OCI-LY3 (cell line): ENCODE data around the gene CMAS.

Experiments
- EZH2phosphoT487 ChIP-seq: fragments of 200-600 bp; shearing (Covaris generic); IDR thresholded peaks from 2 replicates; pipeline ENCODE4 v1.6.1; 2018; ENCODE audit warnings: antibody characterized with exemption, mixed run types, low read depth
- TF ChIP-seq, protein P1 (sequence below): fragments of 200-600, 300-600 bp; sonication (generic); IDR thresholded peaks from 2 replicates; pipeline ENCODE4 v1.5.1; 2014; ENCODE audit warnings: antibody characterized with exemption, low read length, low read depth

DNA sequence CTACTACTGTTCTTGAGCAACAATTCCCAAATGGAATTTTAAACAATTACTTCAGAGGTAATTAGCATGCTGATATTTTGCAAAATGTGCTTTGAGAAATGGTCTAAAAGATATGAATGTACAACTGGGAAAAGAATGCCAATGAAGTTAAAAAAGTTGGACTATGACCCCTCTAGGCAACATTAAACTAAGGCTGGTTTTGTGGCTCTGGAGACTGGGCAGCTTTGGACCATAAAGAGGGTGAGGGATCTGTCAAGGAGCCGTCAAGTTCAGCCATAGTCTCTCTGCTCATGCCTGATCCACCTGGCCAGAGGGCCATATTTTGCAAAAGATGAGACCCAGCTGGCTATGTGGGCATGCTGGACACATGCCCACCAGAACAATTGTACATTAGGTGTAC is 38.8 kb downstream of the CMAS start:
- TF ChIP-seq, protein P1, sequence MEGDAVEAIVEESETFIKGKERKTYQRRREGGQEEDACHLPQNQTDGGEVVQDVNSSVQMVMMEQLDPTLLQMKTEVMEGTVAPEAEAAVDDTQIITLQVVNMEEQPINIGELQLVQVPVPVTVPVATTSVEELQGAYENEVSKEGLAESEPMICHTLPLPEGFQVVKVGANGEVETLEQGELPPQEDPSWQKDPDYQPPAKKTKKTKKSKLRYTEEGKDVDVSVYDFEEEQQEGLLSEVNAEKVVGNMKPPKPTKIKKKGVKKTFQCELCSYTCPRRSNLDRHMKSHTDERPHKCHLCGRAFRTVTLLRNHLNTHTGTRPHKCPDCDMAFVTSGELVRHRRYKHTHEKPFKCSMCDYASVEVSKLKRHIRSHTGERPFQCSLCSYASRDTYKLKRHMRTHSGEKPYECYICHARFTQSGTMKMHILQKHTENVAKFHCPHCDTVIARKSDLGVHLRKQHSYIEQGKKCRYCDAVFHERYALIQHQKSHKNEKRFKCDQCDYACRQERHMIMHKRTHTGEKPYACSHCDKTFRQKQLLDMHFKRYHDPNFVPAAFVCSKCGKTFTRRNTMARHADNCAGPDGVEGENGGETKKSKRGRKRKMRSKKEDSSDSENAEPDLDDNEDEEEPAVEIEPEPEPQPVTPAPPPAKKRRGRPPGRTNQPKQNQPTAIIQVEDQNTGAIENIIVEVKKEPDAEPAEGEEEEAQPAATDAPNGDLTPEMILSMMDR, result no peak
- no peak for TF ChIP-seq EZH2phosphoT487
